ENCODE measurements around the gene XKR3.
"Not testable (repeated sequence)": the region's sequence is repeated elsewhere in the genome, so short reads cannot be mapped to it uniquely, and the experiment has no call there.

Gene XKR3

DNA sequence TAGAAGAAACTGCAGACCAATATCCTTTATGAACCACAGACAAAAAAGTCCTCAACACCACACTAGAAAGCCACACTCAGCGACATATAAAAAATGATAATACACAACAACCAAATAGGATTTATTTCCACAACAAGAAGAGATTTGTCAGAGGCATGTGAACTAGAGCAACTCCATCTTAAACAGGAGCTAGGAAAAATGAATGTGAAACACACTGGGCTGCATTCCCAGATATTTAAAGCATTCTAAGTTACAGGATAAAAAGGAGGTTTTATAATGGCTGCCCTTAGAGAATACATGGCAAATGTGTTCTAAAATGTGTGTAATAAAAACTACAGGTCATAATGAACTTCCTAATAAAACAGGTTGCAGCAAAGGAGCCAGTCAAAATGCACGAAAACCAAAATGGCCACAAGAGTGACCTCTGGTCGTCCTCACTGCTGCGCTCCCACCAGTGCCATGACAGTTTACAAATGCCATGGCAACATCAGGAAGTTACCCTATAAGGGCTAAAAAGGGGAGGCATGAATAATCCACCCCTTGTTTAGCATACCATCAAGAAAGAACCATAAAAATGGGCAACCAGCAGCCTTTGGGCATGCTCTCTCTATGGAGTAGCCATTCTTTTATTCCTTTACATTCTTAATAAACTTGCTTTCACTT is 21.8 kb downstream of the XKR3 start:
- no peak for DNase-seq

DNA sequence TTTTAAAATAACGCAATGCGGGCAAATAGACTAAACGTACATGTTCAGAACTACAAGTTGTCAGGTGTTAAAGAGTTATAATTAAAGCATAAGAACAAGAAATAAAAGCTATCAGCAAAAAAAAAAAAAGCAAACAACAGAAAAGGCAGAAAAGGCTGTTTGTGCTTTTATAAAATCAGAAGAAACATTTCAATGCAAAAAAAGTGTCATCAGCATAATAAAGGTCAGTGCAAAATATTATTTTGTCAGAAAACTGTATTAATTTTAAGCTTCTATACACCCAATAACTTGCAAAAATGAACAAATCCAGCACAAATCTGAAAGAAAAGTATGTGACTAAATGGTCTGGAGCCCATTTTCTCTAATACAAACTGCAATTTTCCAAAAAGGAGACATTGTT is 23.6 kb downstream of the XKR3 start:
- DNase-seq, result no peak

DNA sequence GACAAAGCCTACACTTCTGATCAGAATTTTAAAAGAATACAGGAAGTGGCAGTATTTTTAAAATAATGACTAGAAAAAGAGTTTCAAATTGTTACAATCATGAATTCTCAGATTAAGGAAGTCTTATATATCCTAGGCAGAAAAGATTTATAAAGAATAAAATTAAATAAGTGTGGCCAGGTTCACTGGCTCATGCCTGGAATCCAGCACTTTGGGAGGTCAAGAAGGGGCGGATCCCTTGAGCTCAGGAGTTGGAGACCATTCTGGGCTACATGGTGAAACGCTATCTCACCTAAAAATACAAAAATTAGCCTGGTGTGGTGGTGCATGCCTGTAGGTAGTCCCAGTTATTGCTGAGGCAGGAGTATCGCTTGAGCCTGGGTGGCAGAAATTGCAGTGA is 24.1 kb downstream of the XKR3 start:
- DNase-seq, result no peak

- DNase-seq, result no peak
Observed at GRCh38 chr22:16800358-16800757, 24.9 kb downstream of the XKR3 start.

- DNase-seq, result not testable (repeated sequence)
Observed at GRCh38 chr22:16795504-16795903, 29.7 kb downstream of the XKR3 start.

GRCh38 chr22:16793831-16794230 is 31.4 kb downstream of the XKR3 start:
- DNase-seq, result no peak

GRCh38 chr22:16789860-16790493 is 35.2 kb downstream of the XKR3 start:
- DNase-seq, result no peak

DNA sequence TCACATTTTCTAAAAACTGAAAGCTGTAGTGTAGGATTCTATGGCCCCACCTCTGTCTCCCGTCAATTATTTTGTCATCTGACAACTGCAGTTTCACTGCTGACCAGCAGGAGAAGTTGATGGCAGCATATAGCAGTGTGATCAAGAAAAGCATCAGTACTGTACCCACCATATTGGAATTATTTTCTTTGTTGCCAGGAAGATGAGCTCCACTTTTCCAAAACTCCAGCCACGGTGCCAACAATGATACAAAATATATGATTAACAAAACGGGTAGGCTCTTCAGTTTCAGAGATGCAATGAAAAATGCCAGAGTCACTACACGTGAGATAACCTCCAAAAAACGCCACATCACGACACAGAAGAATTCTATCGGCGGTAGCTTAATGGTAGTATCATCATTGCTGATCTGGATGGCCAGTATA is 41.3 kb downstream of the XKR3 start:
- peak; percentile 24 for DNase-seq

- DNase-seq, result no peak
Observed at GRCh38 chr22:16783453-16783852, 41.8 kb downstream of the XKR3 start.

DNA sequence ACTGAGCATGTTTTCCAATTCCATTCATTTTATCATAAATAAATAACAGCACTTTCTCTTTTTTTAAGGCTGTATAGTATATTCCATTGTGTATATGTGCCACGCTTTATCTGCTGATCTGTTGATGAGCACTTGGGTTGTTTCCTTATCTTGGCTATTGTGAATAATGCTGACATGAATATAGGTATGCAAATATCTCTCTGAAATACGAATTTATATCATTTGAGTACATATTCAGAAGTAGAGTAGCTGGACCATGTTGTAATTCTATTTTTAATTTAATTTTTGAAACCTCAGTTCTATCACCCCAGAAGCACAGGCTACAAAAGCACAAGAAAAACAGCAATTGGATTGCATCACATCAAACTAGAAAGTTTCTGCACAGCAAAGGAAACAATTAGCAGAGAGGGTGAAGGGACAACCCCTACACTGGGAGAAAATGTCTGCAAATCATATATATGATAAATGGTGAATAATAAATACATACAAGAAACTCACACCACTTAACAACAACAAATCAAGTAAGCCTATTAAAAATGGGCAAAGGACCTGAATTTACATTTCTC is 43.4 kb downstream of the XKR3 start:
- no peak for DNase-seq

GRCh38 chr22:16781074-16781763 is 44.0 kb downstream of the XKR3 start:
- DNase-seq, result no peak

DNA sequence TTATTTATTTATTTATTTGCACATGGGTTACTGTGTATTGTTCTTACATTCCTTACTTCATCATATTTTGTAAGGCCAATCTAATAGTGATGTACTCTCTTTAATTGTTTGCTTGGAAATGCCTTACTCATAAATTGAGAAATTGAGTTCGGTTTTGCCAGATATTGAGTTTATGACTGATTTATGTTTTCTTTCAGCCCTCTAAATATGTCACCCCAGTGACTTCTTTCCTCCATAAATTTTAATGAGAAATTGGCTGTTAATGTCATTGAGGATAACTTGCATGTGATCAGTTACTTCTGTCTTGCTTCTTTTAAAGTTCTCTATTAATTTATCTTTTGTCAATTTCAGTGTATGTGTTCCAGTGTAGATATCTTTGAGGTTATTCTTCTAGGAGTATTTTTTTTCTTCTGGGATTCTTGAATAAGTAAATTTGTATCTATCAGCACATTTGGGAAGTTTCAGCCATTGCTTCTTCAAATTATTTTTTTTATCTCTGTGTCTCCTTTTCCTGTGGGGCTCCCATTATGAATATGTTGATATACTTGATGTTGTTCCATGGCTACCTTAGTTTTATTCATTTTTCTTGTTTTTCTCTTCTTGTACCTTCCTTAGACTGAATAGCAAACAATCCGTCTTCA is 47.8 kb downstream of the XKR3 start:
- DNase-seq, result no peak

GRCh38 chr22:16776080-16776479 is 49.1 kb downstream of the XKR3 start:
- DNase-seq, result no peak

- DNase-seq, result no peak
Observed at GRCh38 chr22:16774911-16775500, 50.2 kb downstream of the XKR3 start.

- DNase-seq, result not testable (repeated sequence)
Observed at GRCh38 chr22:16771569-16771968, 53.6 kb downstream of the XKR3 start.

DNA sequence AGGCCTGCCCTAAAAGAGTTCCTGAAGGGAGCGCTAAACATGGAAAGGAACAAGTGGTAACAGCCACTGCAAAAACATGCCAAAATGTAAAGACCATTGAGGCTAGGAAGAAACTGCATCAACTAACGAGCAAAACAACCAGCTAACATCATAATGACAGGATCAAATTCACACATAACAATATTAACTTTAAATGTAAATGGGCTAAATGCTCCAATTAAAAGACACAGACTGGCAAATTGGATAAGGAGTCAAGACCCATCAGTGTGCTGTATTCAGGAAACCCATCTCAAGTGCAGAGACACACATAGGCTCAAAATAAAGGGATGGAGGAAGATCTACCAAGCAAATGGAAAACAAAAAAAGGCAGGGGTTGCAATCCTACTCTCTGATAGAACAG is 57.3 kb downstream of the XKR3 start:
- not testable (repeated sequence) for DNase-seq

DNA sequence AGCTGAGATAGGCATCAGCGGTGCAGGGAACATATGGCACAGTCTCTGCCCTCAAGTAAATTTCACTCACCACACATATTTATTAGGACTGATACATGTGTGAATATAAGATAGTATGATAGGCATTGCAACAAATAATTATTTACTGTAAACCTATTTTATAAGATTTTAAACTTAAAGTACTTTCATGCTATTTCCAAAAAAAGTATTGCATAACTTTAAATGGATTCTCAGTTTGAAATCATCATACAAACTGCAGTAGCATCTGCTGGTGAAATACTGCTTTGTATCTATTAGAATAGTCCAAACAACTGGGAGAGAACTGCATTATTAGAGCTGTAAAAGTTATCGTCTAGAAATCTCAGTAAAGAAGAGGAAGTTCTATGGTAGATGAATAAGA is 63.0 kb downstream of the XKR3 start:
- DNase-seq, result not testable (repeated sequence)

GRCh38 chr22:16760416-16760815 is 64.8 kb downstream of the XKR3 start:
- not testable (repeated sequence) for DNase-seq

DNA sequence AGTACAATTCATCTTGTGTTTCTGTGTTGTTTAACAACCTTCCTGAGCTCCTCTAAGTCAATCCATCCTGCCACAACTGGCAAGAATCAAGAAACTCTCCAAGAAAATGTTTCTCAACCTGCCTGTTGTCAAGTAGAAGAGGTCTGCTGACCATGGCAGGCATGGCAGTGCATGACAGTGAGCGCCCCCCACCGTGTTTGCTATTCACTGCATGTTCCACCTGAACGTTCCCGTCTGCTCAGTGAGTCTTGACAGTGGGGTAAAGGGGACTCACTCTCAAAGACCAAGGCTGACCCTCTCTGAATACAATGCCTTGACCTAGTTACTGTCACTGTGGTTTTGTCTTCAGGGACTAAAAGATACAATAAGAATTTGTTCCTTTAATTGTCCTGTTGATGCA is 75.9 kb downstream of the XKR3 start:
- DNase-seq, result not testable (repeated sequence)

DNA sequence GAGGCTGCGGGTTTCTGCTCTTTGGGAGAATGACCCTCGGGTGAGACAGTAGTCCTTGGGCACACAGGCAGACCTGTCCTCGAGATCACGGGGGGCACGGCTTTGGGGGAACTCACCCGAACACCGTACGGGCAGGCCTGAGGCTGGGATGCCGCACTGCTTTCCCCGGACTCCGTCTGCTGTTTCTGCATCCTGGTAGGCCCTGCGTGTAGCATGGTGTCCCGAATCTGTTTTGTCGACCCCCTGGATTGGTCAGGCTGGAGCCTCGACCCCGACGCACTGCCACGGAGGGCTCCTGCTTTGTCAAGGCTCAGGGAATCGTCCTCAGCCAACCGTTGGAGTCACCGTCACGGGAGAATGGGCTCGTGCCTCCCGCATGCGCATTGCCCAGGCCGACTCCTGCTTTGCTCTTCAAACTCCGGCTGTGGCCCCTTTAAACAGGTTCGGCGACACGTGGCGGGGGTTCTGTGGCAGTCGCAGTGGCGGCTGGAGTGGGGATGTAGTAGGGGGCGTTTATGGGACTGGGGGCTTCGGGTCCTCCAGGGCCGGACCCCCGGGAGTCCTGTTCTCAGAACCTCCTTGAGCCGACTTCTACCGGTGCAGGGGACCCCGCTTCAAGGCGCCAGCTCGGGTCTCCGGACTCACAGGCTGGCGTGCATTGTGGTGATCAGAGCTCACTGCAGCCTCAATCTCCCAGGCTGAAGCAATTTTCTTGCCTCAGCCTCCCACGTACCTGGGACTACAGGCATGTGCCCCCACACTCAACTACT is 76.9 kb downstream of the XKR3 start:
- DNase-seq, result not testable (repeated sequence)

DNA sequence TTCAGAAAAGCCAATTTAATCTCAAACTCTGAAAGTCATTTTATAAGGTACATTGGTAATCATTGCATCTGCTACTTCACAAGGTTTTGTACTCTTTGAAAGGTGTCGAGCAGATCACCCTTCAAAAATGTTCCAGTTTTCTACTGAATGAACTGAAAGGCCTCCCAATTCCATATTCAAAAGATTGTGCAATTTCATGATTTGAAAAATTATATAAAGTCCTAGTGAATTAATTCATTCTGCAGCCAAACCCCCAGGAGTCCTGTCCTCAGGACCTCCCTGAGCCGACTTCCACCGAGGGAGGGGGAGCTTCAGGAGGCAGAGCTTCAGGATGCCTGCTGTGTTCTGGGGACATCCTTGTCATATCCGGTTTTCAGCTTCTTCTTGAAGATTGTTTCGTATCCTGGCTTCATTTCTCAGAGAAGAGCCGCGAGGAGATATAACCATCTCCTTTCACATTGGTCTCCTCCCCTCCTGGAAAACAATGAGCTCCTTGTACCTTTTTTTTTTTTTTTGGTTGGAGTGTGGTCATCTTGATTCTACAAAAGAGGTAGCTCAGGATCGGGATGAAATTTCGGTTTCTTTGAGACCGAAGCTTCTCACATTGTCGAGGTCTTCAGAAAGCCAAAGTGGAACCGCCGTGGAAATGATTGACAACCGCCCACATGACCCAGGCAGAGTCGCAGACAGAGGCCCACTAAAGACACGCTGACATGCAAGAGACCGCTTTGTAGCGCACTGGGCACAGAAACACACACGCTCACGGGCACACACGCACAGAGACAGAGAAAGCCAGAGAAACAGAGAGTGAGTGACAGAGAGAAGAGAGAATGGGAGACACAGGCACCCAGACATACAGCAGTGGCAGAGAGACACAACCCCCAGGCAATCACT is 77.7 kb downstream of the XKR3 start:
- DNase-seq, result not testable (repeated sequence)
